Measurements from ENCODE around the gene VHLL. TPM values are rescaled to one million over a fixed set of nuclear protein-coding genes. Genes with fewer than 3 reads are reported as not detected.

The VHLL gene
- total and polyA plus RNA-seq, 4 donors = 0.67 TPM; not detected in 3

DNA sequence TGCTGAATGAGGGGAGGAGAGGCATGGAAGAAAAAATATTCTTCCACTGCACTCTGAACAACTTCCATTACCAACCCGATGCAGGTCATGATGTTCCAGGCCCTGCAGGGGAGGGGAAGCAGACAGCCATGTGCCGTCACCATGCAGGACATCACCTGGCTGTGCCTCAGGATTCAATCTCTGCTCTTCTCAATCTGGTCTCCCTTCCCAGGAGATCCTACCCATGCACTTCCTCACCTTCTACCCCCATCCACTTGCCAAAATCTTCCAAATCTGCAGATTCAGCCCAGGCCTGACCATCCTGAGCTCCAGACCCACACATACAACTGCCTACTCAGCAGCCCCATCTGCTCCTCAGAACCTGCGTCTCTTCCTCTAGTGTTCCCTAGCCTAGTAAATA, 45.5 kb downstream of the VHLL start (continued):
- TF ChIP-seq, protein P1, sequence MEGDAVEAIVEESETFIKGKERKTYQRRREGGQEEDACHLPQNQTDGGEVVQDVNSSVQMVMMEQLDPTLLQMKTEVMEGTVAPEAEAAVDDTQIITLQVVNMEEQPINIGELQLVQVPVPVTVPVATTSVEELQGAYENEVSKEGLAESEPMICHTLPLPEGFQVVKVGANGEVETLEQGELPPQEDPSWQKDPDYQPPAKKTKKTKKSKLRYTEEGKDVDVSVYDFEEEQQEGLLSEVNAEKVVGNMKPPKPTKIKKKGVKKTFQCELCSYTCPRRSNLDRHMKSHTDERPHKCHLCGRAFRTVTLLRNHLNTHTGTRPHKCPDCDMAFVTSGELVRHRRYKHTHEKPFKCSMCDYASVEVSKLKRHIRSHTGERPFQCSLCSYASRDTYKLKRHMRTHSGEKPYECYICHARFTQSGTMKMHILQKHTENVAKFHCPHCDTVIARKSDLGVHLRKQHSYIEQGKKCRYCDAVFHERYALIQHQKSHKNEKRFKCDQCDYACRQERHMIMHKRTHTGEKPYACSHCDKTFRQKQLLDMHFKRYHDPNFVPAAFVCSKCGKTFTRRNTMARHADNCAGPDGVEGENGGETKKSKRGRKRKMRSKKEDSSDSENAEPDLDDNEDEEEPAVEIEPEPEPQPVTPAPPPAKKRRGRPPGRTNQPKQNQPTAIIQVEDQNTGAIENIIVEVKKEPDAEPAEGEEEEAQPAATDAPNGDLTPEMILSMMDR (IDR thresholded peaks at IDR 0.05; ENCODE audit: low read depth, low read length, missing input control) = no peak
- TF ChIP-seq, protein P2, sequence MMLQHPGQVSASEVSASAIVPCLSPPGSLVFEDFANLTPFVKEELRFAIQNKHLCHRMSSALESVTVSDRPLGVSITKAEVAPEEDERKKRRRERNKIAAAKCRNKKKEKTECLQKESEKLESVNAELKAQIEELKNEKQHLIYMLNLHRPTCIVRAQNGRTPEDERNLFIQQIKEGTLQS (IDR thresholded peaks at IDR 0.05) = no peak

DNA sequence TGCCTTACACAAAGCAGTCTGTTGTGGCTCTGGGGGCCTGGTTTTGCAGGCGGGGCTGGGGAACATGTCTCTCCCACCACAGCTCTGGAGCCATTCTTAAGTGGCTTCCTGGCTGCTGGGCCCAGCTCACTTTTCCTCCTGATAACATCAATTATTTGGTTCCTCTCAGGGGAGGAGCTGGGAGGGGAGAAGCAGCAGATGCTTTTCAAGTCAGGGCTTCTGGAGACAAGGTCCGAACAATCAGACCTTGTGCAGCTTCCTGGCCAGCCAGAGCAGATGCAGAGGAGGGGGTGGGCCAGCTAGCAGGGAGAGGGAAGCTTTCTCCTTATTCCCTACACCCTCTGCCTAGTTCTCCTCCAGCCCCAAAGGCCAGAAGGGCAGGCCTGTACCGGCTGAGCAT, 47.6 kb downstream of the VHLL start:
- no peaks in the 10 kb centered on the region for H3K9me3 ChIP-seq (ENCODE audit: control insufficient read depth in 4 of 4, low read length in 3 of 4)
- no peaks in the 10 kb centered on the region for H3K27me3 ChIP-seq (ENCODE audit: control insufficient read depth in 4 of 4, insufficient read depth in 4 of 4, low read length in 3 of 4)
- DNase-seq (ENCODE audit: low spot score) = no peak
- WGBS = 63% methylated on average over 3 of the region's 3 CpGs
- H3K36me3 ChIP-seq (ENCODE audit: control insufficient read depth in 4 of 4, insufficient read depth in 3 of 4, low read depth in 1 of 4, low read length in 3 of 4) = peaks cover 8 to 65% (median 49%) of the 10 kb centered on the region in 4 donors
- H3K4me3 ChIP-seq (ENCODE audit: low read depth in 1 of 3, low read length in 3 of 3) = no peak overlapping the region
- no peak overlapping the region for H3K9ac ChIP-seq (ENCODE audit: low read depth in 1 of 2, low read length in 2 of 2)
- no peak overlapping the region for H3K27ac ChIP-seq (ENCODE audit: low read depth in 1 of 2, low read length in 2 of 2)
- peaks cover 0 to 5% (median 1%) of the 10 kb centered on the region in 4 donors for H3K4me1 ChIP-seq (ENCODE audit: control insufficient read depth in 4 of 4, insufficient read depth in 4 of 4, low read length in 3 of 4)
- TF ChIP-seq HNF4A (conservative IDR thresholded peaks at IDR 0.05) (no peak), HNF4G (IDR thresholded peaks at IDR 0.05) (no peak), FOXA1 (IDR thresholded peaks at IDR 0.05) (no peak), RAD21 (IDR thresholded peaks at IDR 0.05) (no peak), JUND (IDR thresholded peaks at IDR 0.05) (no peak), GABPA (IDR thresholded peaks at IDR 0.05 in 1 of 2, conservative IDR thresholded peaks at IDR 0.05 in 1 of 2) (no peak), SP1 (IDR thresholded peaks at IDR 0.05) (no peak), YY1 (IDR thresholded peaks at IDR 0.05) (no peak)
- TF ChIP-seq, protein P3, sequence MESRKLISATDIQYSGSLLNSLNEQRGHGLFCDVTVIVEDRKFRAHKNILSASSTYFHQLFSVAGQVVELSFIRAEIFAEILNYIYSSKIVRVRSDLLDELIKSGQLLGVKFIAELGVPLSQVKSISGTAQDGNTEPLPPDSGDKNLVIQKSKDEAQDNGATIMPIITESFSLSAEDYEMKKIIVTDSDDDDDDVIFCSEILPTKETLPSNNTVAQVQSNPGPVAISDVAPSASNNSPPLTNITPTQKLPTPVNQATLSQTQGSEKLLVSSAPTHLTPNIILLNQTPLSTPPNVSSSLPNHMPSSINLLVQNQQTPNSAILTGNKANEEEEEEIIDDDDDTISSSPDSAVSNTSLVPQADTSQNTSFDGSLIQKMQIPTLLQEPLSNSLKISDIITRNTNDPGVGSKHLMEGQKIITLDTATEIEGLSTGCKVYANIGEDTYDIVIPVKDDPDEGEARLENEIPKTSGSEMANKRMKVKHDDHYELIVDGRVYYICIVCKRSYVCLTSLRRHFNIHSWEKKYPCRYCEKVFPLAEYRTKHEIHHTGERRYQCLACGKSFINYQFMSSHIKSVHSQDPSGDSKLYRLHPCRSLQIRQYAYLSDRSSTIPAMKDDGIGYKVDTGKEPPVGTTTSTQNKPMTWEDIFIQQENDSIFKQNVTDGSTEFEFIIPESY (IDR thresholded peaks at IDR 0.05) = no peak

DNA sequence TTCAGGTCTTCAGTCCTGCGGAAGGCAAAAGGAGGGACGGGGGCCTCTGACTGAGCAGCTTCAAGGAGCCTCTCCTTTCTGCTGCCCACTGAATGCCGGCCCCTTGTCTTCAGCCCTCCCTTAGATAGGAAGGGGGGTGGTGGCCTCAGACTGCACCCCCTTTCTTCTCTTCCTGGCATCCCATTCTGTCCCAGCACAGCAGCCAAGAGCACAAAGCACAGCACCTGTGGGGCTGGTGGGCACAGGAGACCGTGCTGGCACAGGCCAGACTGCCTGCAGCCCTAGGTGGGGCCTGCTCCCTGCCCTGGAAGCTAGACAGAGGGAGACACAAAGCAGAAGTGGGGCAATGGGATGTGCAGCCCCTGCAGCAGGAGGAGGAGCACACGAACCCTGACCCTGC, 49.5 kb downstream of the VHLL start:
- TF ChIP-seq, protein P1 (IDR thresholded peaks at IDR 0.05; ENCODE audit: low read depth, low read length, missing input control) = no peak
- TF ChIP-seq, protein P4, sequence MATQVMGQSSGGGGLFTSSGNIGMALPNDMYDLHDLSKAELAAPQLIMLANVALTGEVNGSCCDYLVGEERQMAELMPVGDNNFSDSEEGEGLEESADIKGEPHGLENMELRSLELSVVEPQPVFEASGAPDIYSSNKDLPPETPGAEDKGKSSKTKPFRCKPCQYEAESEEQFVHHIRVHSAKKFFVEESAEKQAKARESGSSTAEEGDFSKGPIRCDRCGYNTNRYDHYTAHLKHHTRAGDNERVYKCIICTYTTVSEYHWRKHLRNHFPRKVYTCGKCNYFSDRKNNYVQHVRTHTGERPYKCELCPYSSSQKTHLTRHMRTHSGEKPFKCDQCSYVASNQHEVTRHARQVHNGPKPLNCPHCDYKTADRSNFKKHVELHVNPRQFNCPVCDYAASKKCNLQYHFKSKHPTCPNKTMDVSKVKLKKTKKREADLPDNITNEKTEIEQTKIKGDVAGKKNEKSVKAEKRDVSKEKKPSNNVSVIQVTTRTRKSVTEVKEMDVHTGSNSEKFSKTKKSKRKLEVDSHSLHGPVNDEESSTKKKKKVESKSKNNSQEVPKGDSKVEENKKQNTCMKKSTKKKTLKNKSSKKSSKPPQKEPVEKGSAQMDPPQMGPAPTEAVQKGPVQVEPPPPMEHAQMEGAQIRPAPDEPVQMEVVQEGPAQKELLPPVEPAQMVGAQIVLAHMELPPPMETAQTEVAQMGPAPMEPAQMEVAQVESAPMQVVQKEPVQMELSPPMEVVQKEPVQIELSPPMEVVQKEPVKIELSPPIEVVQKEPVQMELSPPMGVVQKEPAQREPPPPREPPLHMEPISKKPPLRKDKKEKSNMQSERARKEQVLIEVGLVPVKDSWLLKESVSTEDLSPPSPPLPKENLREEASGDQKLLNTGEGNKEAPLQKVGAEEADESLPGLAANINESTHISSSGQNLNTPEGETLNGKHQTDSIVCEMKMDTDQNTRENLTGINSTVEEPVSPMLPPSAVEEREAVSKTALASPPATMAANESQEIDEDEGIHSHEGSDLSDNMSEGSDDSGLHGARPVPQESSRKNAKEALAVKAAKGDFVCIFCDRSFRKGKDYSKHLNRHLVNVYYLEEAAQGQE (IDR thresholded peaks at IDR 0.05) = no peak
- TF ChIP-seq FOXA2 (IDR thresholded peaks at IDR 0.05) (no peak), HNF4G (IDR thresholded peaks at IDR 0.05) (no peak), EGR1 (IDR thresholded peaks at IDR 0.05; ENCODE audit: low read depth in 2 of 2) (no peak), FOXA1 (IDR thresholded peaks at IDR 0.05) (no peak), HNF4A (conservative IDR thresholded peaks at IDR 0.05) (no peak), SP1 (IDR thresholded peaks at IDR 0.05) (no peak), TAF1 (conservative IDR thresholded peaks at IDR 0.05) (no peak)
- TF ChIP-seq, protein P2 (IDR thresholded peaks at IDR 0.05) = no peak
- TF ChIP-seq, protein P3 (IDR thresholded peaks at IDR 0.05) = no peak
- peaks cover 4 to 17% (median 9%) of the 10 kb centered on the region in 4 donors for H3K4me1 ChIP-seq (ENCODE audit: control insufficient read depth in 4 of 4, insufficient read depth in 4 of 4, low read length in 3 of 4)
- no peak overlapping the region for H3K4me3 ChIP-seq (ENCODE audit: low read depth in 1 of 3, low read length in 3 of 3)
- H3K36me3 ChIP-seq (ENCODE audit: control insufficient read depth in 4 of 4, insufficient read depth in 3 of 4, low read depth in 1 of 4, low read length in 3 of 4) = peaks cover 8 to 55% (median 43%) of the 10 kb centered on the region in 4 donors
- WGBS = 93% methylated on average over 5 of the region's 5 CpGs
- no peak overlapping the region for H3K9ac ChIP-seq (ENCODE audit: low read depth in 1 of 2, low read length in 2 of 2)
- no peaks in the 10 kb centered on the region for H3K27me3 ChIP-seq (ENCODE audit: control insufficient read depth in 4 of 4, insufficient read depth in 4 of 4, low read length in 3 of 4)
- H3K27ac ChIP-seq (ENCODE audit: low read depth in 1 of 2, low read length in 2 of 2) = no peak overlapping the region
- DNase-seq (ENCODE audit: low spot score) = no peak
- no peaks in the 10 kb centered on the region for H3K9me3 ChIP-seq (ENCODE audit: control insufficient read depth in 4 of 4, low read length in 3 of 4)
